GM18907 (cell line): ENCODE results near the gene RCBTB2.

Source experiments
- ATAC-seq: cut with Tn5 transposase; IDR thresholded peaks from one replicate; pipeline ENCODE4 v1.9.1; 2021; ENCODE audit warnings: mild to moderate bottlenecking, moderate library complexity; ENCODE audit not compliant: unreplicated experiment

RCBTB2 gene

GRCh38 chr13:48496271-48497161 lies 36.4 kb downstream of the RCBTB2 start:
- no peak for ATAC-seq

GRCh38 chr13:48494874-48495273 lies 38.0 kb downstream of the RCBTB2 start:
- ATAC-seq = no peak

GRCh38 chr13:48493851-48494250 lies 39.0 kb downstream of the RCBTB2 start:
- no peak for ATAC-seq

GRCh38 chr13:48493066-48493765 lies 39.7 kb downstream of the RCBTB2 start:
- ATAC-seq = no peak

- ATAC-seq = peak; percentile 78
Measured at GRCh38 chr13:48492470-48493065, 40.3 kb downstream of the RCBTB2 start.

- ATAC-seq = peak; percentile 68
Measured at GRCh38 chr13:48492096-48492440, 40.8 kb downstream of the RCBTB2 start.

GRCh38 chr13:48491423-48492095 lies 41.3 kb downstream of the RCBTB2 start:
- ATAC-seq = no peak

- no peak for ATAC-seq
Measured at GRCh38 chr13:48490241-48490640, 42.6 kb downstream of the RCBTB2 start.

- no peak for ATAC-seq
Measured at GRCh38 chr13:48489666-48490065, 43.2 kb downstream of the RCBTB2 start.

GRCh38 chr13:48488995-48489394 lies 43.9 kb downstream of the RCBTB2 start:
- ATAC-seq = no peak

GRCh38 chr13:48487968-48488367 lies 44.9 kb downstream of the RCBTB2 start:
- ATAC-seq = no peak

- ATAC-seq = no peak
Measured at GRCh38 chr13:48486836-48487235, 46.0 kb downstream of the RCBTB2 start.

- no peak for ATAC-seq
Measured at GRCh38 chr13:48486362-48486761, 46.5 kb downstream of the RCBTB2 start.

- no peak for ATAC-seq
Measured at GRCh38 chr13:48485432-48485831, 47.4 kb downstream of the RCBTB2 start.

- no peak for ATAC-seq
Measured at GRCh38 chr13:48483575-48483974, 49.3 kb downstream of the RCBTB2 start.

GRCh38 chr13:48478391-48478790 lies 54.5 kb downstream of the RCBTB2 start:
- ATAC-seq = no peak

- ATAC-seq = peak; percentile 56
Measured at GRCh38 chr13:48477191-48477855, 55.6 kb downstream of the RCBTB2 start.

GRCh38 chr13:48476686-48477085 lies 56.2 kb downstream of the RCBTB2 start:
- no peak for ATAC-seq

- ATAC-seq = no peak
Measured at GRCh38 chr13:48476215-48476614, 56.7 kb downstream of the RCBTB2 start.

- no peak for ATAC-seq
Measured at GRCh38 chr13:48475230-48475629, 57.6 kb downstream of the RCBTB2 start.
